ENCODE results near the gene ALDH3A1.

Gene ALDH3A1

GRCh38 chr17:19759568-19760549 is 11.8 kb upstream of the ALDH3A1 start:
- Histone ChIP-seq H3K36me3 (ENCODE audit: control insufficient read depth in 5 of 5, insufficient read depth in 5 of 5, low read length in 5 of 5) (no peaks in the 10 kb centered on the region), H3K9me3 (ENCODE audit: control insufficient read depth in 5 of 5, low read length in 5 of 5) (no peaks in the 10 kb centered on the region), H3K4me3 (ENCODE audit: low read depth in 1 of 5, low read length in 5 of 5) (no peak overlapping the region), H3K27ac (ENCODE audit: low read depth, low read length) (no peak overlapping the region), H3K9ac (ENCODE audit: low read length in 5 of 5) (no peak overlapping the region), H3K27me3 (ENCODE audit: control insufficient read depth in 5 of 5, insufficient read depth in 4 of 5, low read length in 5 of 5) (peaks cover 0 to 3% (median 0%) of the 10 kb centered on the region in 5 donors), H3K4me1 (ENCODE audit: control insufficient read depth in 5 of 5, insufficient read depth in 5 of 5, low read length in 5 of 5) (peaks cover 0 to 6% (median 3%) of the 10 kb centered on the region in 5 donors)

- no peak overlapping the region for H3K4me3 ChIP-seq (ENCODE audit: low read depth in 1 of 5, low read length in 5 of 5)
- H3K27me3 ChIP-seq (ENCODE audit: control insufficient read depth in 5 of 5, insufficient read depth in 4 of 5, low read length in 5 of 5) = peaks cover 0 to 3% (median 0%) of the 10 kb centered on the region in 5 donors
- peaks cover 0 to 18% (median 14%) of the 10 kb centered on the region in 5 donors for H3K4me1 ChIP-seq (ENCODE audit: control insufficient read depth in 5 of 5, insufficient read depth in 5 of 5, low read length in 5 of 5)
- no peak overlapping the region for H3K9ac ChIP-seq (ENCODE audit: low read length in 5 of 5)
- no peaks in the 10 kb centered on the region for H3K9me3 ChIP-seq (ENCODE audit: control insufficient read depth in 5 of 5, low read length in 5 of 5)
- no peaks in the 10 kb centered on the region for H3K36me3 ChIP-seq (ENCODE audit: control insufficient read depth in 5 of 5, insufficient read depth in 5 of 5, low read length in 5 of 5)
- no peak overlapping the region for H3K27ac ChIP-seq (ENCODE audit: low read depth, low read length)
Measured at GRCh38 chr17:19757536-19758180, 9.6 kb upstream of the ALDH3A1 start.

- Histone ChIP-seq H3K27ac (ENCODE audit: low read depth, low read length) (no peak overlapping the region), H3K9me3 (ENCODE audit: control insufficient read depth in 5 of 5, low read length in 5 of 5) (no peaks in the 10 kb centered on the region), H3K4me3 (ENCODE audit: low read depth in 1 of 5, low read length in 5 of 5) (no peak overlapping the region), H3K36me3 (ENCODE audit: control insufficient read depth in 5 of 5, insufficient read depth in 5 of 5, low read length in 5 of 5) (no peaks in the 10 kb centered on the region), H3K4me1 (ENCODE audit: control insufficient read depth in 5 of 5, insufficient read depth in 5 of 5, low read length in 5 of 5) (peaks cover 0 to 19% (median 14%) of the 10 kb centered on the region in 5 donors), H3K27me3 (ENCODE audit: control insufficient read depth in 5 of 5, insufficient read depth in 4 of 5, low read length in 5 of 5) (peaks cover 0 to 3% (median 0%) of the 10 kb centered on the region in 5 donors), H3K9ac (ENCODE audit: low read length in 5 of 5) (no peak overlapping the region)
Measured at GRCh38 chr17:19756546-19756945, 8.4 kb upstream of the ALDH3A1 start.

- Histone ChIP-seq H3K27me3 (ENCODE audit: control insufficient read depth in 5 of 5, insufficient read depth in 4 of 5, low read length in 5 of 5) (peaks cover 0 to 3% (median 0%) of the 10 kb centered on the region in 5 donors), H3K27ac (ENCODE audit: low read depth, low read length) (no peak overlapping the region), H3K36me3 (ENCODE audit: control insufficient read depth in 5 of 5, insufficient read depth in 5 of 5, low read length in 5 of 5) (no peaks in the 10 kb centered on the region), H3K4me3 (ENCODE audit: low read depth in 1 of 5, low read length in 5 of 5) (no peak overlapping the region), H3K9ac (ENCODE audit: low read length in 5 of 5) (no peak overlapping the region), H3K9me3 (ENCODE audit: control insufficient read depth in 5 of 5, low read length in 5 of 5) (no peaks in the 10 kb centered on the region), H3K4me1 (ENCODE audit: control insufficient read depth in 5 of 5, insufficient read depth in 5 of 5, low read length in 5 of 5) (peaks cover 0 to 19% (median 14%) of the 10 kb centered on the region in 5 donors)
Measured at GRCh38 chr17:19755821-19756510, 7.9 kb upstream of the ALDH3A1 start.

GRCh38 chr17:19755392-19755791 is 7.3 kb upstream of the ALDH3A1 start:
- Histone ChIP-seq H3K36me3 (ENCODE audit: control insufficient read depth in 5 of 5, insufficient read depth in 5 of 5, low read length in 5 of 5) (no peaks in the 10 kb centered on the region), H3K4me1 (ENCODE audit: control insufficient read depth in 5 of 5, insufficient read depth in 5 of 5, low read length in 5 of 5) (peaks cover 0 to 19% (median 14%) of the 10 kb centered on the region in 5 donors), H3K27me3 (ENCODE audit: control insufficient read depth in 5 of 5, insufficient read depth in 4 of 5, low read length in 5 of 5) (peaks cover 0 to 3% (median 0%) of the 10 kb centered on the region in 5 donors), H3K4me3 (ENCODE audit: low read depth in 1 of 5, low read length in 5 of 5) (no peak overlapping the region), H3K9me3 (ENCODE audit: control insufficient read depth in 5 of 5, low read length in 5 of 5) (no peaks in the 10 kb centered on the region), H3K27ac (ENCODE audit: low read depth, low read length) (no peak overlapping the region), H3K9ac (ENCODE audit: low read length in 5 of 5) (no peak overlapping the region)

- no peak overlapping the region for H3K9ac ChIP-seq (ENCODE audit: low read length in 5 of 5)
- peak overlapping the region; percentile 80 for H3K27ac ChIP-seq (ENCODE audit: low read depth, low read length)
- no peak overlapping the region for H3K4me3 ChIP-seq (ENCODE audit: low read depth in 1 of 5, low read length in 5 of 5)
Measured at GRCh38 chr17:19753661-19754463, 5.8 kb upstream of the ALDH3A1 start.

GRCh38 chr17:19753051-19753509 is 5.0 kb upstream of the ALDH3A1 start:
- Histone ChIP-seq H3K27ac (ENCODE audit: low read depth, low read length) (peak overlapping the region; percentile 80), H3K9me3 (ENCODE audit: control insufficient read depth in 5 of 5, low read length in 5 of 5) (no peaks in the 10 kb centered on the region), H3K4me1 (ENCODE audit: control insufficient read depth in 5 of 5, insufficient read depth in 5 of 5, low read length in 5 of 5) (peaks cover 3 to 26% (median 21%) of the 10 kb centered on the region in 5 donors), H3K27me3 (ENCODE audit: control insufficient read depth in 5 of 5, insufficient read depth in 4 of 5, low read length in 5 of 5) (peaks cover 0 to 4% (median 0%) of the 10 kb centered on the region in 5 donors), H3K9ac (ENCODE audit: low read length in 5 of 5) (peak overlapping the region in 2 of 5 donors; percentile 2 to 35), H3K36me3 (ENCODE audit: control insufficient read depth in 5 of 5, insufficient read depth in 5 of 5, low read length in 5 of 5) (no peaks in the 10 kb centered on the region), H3K4me3 (ENCODE audit: low read depth in 1 of 5, low read length in 5 of 5) (no peak overlapping the region)

More at GRCh38 chr17:19753661-19754463, 5.8 kb upstream of the ALDH3A1 start:
- H3K9me3 ChIP-seq (ENCODE audit: control insufficient read depth in 5 of 5, low read length in 5 of 5) = no peaks in the 10 kb centered on the region
- no peaks in the 10 kb centered on the region for H3K36me3 ChIP-seq (ENCODE audit: control insufficient read depth in 5 of 5, insufficient read depth in 5 of 5, low read length in 5 of 5)
- peaks cover 0 to under 1% (median 0%) of the 10 kb centered on the region in 5 donors for H3K27me3 ChIP-seq (ENCODE audit: control insufficient read depth in 5 of 5, insufficient read depth in 4 of 5, low read length in 5 of 5)
- peaks cover 1 to 19% (median 14%) of the 10 kb centered on the region in 5 donors for H3K4me1 ChIP-seq (ENCODE audit: control insufficient read depth in 5 of 5, insufficient read depth in 5 of 5, low read length in 5 of 5)

GRCh38 chr17:19752216-19753050 is 4.3 kb upstream of the ALDH3A1 start:
- H3K9ac ChIP-seq (ENCODE audit: low read length in 5 of 5) = peak overlapping the region in 3 of 5 donors; percentile 2 to 35 (median 8)
- H3K27ac ChIP-seq (ENCODE audit: low read depth, low read length) = peak overlapping the region; percentile 74
- H3K36me3 ChIP-seq (ENCODE audit: control insufficient read depth in 5 of 5, insufficient read depth in 5 of 5, low read length in 5 of 5) = no peaks in the 10 kb centered on the region
- peaks cover 0 to 4% (median 0%) of the 10 kb centered on the region in 5 donors for H3K27me3 ChIP-seq (ENCODE audit: control insufficient read depth in 5 of 5, insufficient read depth in 4 of 5, low read length in 5 of 5)
- H3K4me3 ChIP-seq (ENCODE audit: low read depth in 1 of 5, low read length in 5 of 5) = no peak overlapping the region
- H3K4me1 ChIP-seq (ENCODE audit: control insufficient read depth in 5 of 5, insufficient read depth in 5 of 5, low read length in 5 of 5) = peaks cover 3 to 28% (median 23%) of the 10 kb centered on the region in 5 donors
- H3K9me3 ChIP-seq (ENCODE audit: control insufficient read depth in 5 of 5, low read length in 5 of 5) = no peaks in the 10 kb centered on the region

All from subcutaneous abdominal adipose tissue (tissue), 5 donors.